Measurements from ENCODE around the gene FBXL2. TPM values are rescaled to one million over a fixed set of nuclear protein-coding genes. Genes with fewer than 3 reads are reported as not detected.

FBXL2 gene
- total and polyA plus RNA-seq, 2 of the 8 experiments (the other 6 are each of a cell fraction or from before 2014, with no cell fraction given): 3.1 to 5.4 TPM

DNA sequence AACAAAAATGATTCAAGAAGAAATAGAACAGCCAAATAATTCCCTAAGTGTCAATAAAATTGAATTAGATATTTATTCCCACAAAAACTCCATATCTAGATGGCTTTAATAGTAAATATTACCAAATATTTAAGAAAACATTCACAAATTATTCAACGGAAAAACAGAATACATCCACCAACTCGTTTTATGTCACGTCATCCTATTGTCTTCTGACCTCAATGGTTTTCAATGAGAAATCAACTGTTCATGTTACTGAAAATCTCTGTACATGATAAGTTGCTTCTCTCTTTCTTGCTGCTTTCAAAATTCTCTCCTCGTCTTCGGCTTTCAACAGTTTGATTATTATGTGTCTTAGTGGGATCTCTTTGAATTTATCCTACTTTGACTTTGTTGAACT lies 17.1 kb upstream of the FBXL2 start:
- no peak overlapping the region for H4K8ac ChIP-seq (ENCODE audit: extremely low read depth, insufficient read depth, low read length)
- no peak overlapping the region for H3K23ac ChIP-seq (ENCODE audit: insufficient read length)
- CTCF ChIA-PET (ENCODE audit: partially characterized antibody): no interaction called here
- H3K23me2 ChIP-seq (ENCODE audit: low read depth, low read length): no peaks in the 10 kb centered on the region
- H3K4me2 ChIP-seq (ENCODE audit: insufficient read depth in 1 of 2, low read depth in 2 of 2, low read length in 2 of 2): no peak overlapping the region
- no peak overlapping the region for H4K5ac ChIP-seq (ENCODE audit: insufficient read length, low read depth, low read length)
- H3K79me1 ChIP-seq (ENCODE audit: low read depth, low read length): no peaks in the 10 kb centered on the region
- H3K4me3 ChIP-seq (ENCODE audit: extremely low read depth in 1 of 4, insufficient read depth in 2 of 4, low read depth in 3 of 4, low read length in 4 of 4): no peak overlapping the region
- no peak overlapping the region for H3K14ac ChIP-seq (ENCODE audit: insufficient read length)
- TF ChIP-seq POLR2AphosphoS5 (IDR thresholded peaks at IDR 0.05; ENCODE audit: low read depth, low read length): no peak
- TF ChIP-seq CBX5 (IDR thresholded peaks at IDR 0.05; ENCODE audit: low read depth, low read length): no peak
- no peak for TF ChIP-seq TBP (IDR thresholded peaks at IDR 0.05; ENCODE audit: low read depth, low read length)
- no peak for TF ChIP-seq NANOG (IDR thresholded peaks at IDR 0.05; ENCODE audit: insufficient read depth, low read depth, low read length, poor library complexity, severe bottlenecking)
- no peak for TF ChIP-seq SRF (IDR thresholded peaks at IDR 0.05; ENCODE audit: low read depth, low read length)
- TF ChIP-seq SP1 (IDR thresholded peaks at IDR 0.05; ENCODE audit: low read depth, low read length): no peak
- no peak for TF ChIP-seq JUND (IDR thresholded peaks at IDR 0.05; ENCODE audit: low read length)
- no peak for TF ChIP-seq BACH1 (IDR thresholded peaks at IDR 0.05; ENCODE audit: low read length)
- no peak for TF ChIP-seq NRF1 (IDR thresholded peaks at IDR 0.05; ENCODE audit: low read depth, low read length)
- TF ChIP-seq, protein P1, sequence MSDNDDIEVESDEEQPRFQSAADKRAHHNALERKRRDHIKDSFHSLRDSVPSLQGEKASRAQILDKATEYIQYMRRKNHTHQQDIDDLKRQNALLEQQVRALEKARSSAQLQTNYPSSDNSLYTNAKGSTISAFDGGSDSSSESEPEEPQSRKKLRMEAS (IDR thresholded peaks at IDR 0.05): no peak
- H3K4me1 ChIP-seq (replicated peaks in 1 of 4; ENCODE audit: control insufficient read depth in 3 of 4, insufficient read depth in 4 of 4, low read length in 3 of 4): no peaks in the 10 kb centered on the region
- 86% methylated on average over 5 of the region's 5 CpGs; no CpG with 5 or more reads in 1 of the 2 experiments for WGBS, 2 experiments (ENCODE audit: extremely low coverage in 1 of 2, insufficient coverage in 1 of 2, insufficient read length in 1 of 2, insufficient replicate concordance in 2 of 2, low coverage in 1 of 2, low lambda C conversion rate in 2 of 2, missing lambda C conversion rate in 1 of 2)
- DNase-seq (ENCODE audit: low read depth in 1 of 2, low spot score in 2 of 2) (no peak), FAIRE-seq (no peak)
- H3K27ac ChIP-seq (ENCODE audit: low read depth, low read length): no peak overlapping the region
- H2AFZ ChIP-seq (ENCODE audit: low read length): no peak overlapping the region
- no peaks in the 10 kb centered on the region for H4K20me1 ChIP-seq (replicated peaks in 1 of 2; ENCODE audit: control insufficient read depth in 1 of 2, insufficient read depth in 2 of 2, low read length in 2 of 2)
- H4K91ac ChIP-seq (replicated peaks; ENCODE audit: insufficient read length, low read length): no peak overlapping the region
- no peak overlapping the region for H3K18ac ChIP-seq (ENCODE audit: extremely low read depth, low read length)
- H2AK5ac ChIP-seq (ENCODE audit: low read depth, low read length): no peak overlapping the region
- H2BK20ac ChIP-seq (ENCODE audit: low read length): no peak overlapping the region
- no peaks in the 10 kb centered on the region for H3K79me2 ChIP-seq (ENCODE audit: control insufficient read depth in 1 of 2, insufficient read depth in 2 of 2, low read length in 2 of 2)
- POLR2A ChIA-PET (ENCODE audit: partially characterized antibody): no interaction called here
- H3K9ac ChIP-seq (replicated peaks in 1 of 4; ENCODE audit: extremely low read depth in 1 of 4, low read depth in 3 of 4, low read length in 3 of 4): no peak overlapping the region
- H3K27me3 ChIP-seq (replicated peaks in 1 of 4; ENCODE audit: control insufficient read depth in 3 of 4, extremely low read depth in 1 of 4, insufficient read depth in 3 of 4, low read length in 3 of 4): no peaks in the 10 kb centered on the region
- no peak overlapping the region for H2BK15ac ChIP-seq (ENCODE audit: low read length)
- H3K9me3 ChIP-seq (ENCODE audit: insufficient read depth in 2 of 2, low read depth in 1 of 2, low read length in 1 of 2): no peaks in the 10 kb centered on the region
- no peak overlapping the region for H3K4ac ChIP-seq (replicated peaks; ENCODE audit: insufficient read length, low read depth, low read length)
- H3K56ac ChIP-seq (replicated peaks; ENCODE audit: insufficient read length, low read depth, low read length): no peak overlapping the region
- H3K36me3 ChIP-seq (ENCODE audit: control insufficient read depth in 2 of 4, insufficient read depth in 4 of 4, low read length in 3 of 4): no peaks in the 10 kb centered on the region
- H2BK120ac ChIP-seq (replicated peaks; ENCODE audit: low read depth, low read length): no peak overlapping the region
- H2BK5ac ChIP-seq (ENCODE audit: low read depth, low read length): no peak overlapping the region
- H2BK12ac ChIP-seq (ENCODE audit: low read depth, low read length): no peak overlapping the region

All from H1 (cell line).